Measurements from ENCODE around the gene SBNO2. TPM values are rescaled to one million over a fixed set of nuclear protein-coding genes. Genes with fewer than 3 reads are reported as not detected.
A peak's percentile ranks its signal among the peaks of the same experiment; 100 is the strongest.

The SBNO2 gene
- total RNA-seq, 4 donors from 2014 or later = 33.1 to 208 (median 61.9) TPM

DNA sequence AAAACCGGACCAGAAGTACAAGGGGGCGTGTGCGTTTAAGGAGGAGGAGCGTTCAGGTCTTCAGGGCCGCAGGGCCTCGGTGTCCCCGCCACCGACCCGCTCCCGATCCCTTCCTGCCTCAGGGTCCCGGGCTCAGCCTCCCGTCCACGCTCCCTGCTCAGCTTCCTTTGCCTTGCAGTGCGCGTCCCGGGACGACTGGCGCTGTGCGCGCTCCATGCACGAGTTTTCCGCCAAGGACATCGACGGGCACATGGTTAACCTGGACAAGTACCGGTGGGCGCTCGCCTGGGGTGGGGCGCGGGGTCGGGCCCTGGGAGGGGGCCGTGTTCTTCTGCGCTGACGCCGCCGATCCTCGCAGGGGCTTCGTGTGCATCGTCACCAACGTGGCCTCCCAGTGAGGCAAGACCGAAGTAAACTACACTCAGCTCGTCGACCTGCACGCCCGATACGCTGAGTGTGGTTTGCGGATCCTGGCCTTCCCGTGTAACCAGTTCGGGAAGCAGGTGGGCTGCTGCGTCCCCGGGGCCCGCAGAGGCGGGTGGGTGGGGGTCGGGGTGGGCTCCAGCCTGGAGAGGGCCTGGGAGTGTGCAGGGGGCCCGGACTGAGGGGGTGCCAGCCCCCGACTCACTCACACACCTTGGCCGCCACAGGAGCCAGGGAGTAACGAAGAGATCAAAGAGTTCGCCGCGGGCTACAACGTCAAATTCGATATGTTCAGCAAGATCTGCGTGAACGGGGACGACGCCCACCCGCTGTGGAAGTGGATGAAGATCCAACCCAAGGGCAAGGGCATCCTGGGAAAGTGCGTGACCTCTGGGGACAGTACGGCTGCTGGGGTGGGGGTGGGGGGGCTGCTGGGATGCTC is 68.8 kb downstream of the SBNO2 start:
- peak; percentile 2 for ATAC-seq (ENCODE audit: low FRiP score)
- no peak for DNase-seq (ENCODE audit: low spot score)
- TF ChIP-seq, protein P1, sequence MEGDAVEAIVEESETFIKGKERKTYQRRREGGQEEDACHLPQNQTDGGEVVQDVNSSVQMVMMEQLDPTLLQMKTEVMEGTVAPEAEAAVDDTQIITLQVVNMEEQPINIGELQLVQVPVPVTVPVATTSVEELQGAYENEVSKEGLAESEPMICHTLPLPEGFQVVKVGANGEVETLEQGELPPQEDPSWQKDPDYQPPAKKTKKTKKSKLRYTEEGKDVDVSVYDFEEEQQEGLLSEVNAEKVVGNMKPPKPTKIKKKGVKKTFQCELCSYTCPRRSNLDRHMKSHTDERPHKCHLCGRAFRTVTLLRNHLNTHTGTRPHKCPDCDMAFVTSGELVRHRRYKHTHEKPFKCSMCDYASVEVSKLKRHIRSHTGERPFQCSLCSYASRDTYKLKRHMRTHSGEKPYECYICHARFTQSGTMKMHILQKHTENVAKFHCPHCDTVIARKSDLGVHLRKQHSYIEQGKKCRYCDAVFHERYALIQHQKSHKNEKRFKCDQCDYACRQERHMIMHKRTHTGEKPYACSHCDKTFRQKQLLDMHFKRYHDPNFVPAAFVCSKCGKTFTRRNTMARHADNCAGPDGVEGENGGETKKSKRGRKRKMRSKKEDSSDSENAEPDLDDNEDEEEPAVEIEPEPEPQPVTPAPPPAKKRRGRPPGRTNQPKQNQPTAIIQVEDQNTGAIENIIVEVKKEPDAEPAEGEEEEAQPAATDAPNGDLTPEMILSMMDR (IDR thresholded peaks at IDR 0.05) = no peak

DNA sequence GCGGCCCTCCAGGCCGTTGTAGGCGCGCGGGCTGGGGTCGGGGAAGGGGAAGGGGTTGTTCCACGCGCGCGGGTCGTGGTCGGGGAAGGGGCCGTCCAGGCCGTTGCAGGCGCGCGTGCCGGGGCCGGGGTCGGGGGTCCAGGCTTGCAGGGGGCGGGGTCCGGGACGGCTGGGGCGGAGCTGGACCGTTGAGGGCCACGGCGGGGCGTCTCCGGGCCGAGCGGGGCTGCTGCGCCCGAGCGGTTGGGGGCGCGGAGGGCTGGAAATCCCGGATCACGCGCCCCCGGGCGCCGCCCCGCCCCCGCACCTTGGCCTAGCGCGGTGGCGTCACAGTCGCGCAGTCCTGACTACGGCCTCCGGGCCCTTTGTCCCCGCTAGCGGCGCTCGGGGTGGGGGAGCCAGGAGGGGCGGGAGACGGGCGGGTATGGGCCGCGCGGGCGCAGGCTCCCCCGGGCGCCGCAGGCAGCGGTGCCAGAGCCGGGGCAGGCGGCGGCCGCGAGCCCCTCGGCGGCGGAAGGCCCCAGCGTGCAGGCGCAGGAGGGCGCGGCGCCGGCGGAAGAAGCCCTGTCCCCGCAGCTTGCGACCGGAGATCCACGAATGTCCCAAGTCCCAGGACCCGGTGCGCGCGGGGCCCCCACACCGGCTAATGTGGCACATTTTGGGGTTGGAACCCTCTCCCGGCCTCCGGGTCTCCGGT is 69.6 kb downstream of the SBNO2 start:
- DNase-seq (ENCODE audit: low spot score) (no peak), ATAC-seq (ENCODE audit: low FRiP score) (peak; percentile 43)
- TF ChIP-seq, protein P1 (IDR thresholded peaks at IDR 0.05) = no peak

DNA sequence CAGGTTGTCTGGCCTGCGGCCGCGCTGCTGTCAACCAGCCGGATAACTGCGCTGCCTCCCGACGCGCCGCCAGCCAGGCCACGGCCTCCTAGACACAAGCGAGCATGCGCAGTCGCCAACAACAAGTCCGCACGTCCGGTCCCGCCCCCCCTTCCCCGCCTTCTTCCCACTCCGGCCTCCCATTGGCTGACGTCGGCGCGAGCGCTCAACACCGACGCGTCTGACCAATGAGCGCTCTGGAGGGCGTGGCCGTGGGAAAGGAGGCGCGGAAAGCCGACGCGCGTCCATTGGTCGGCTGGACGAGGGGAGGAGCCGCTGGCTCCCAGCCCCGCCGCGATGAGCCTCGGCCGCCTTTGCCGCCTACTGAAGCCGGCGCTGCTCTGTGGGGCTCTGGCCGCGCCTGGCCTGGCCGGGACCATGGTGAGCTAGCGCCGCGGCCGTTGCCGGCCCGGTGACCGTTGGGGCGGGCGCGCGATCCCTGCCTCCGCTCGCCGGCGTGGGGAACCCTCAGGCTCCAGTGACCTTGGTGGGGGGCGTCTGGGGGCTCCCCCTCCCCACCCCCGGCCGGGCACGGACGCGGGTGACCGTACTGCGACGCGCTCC is 70.3 kb downstream of the SBNO2 start, which contains the start of gene GPX4:
Gene GPX4 (plus strand): TSS at position 287 of the 603 bp plus-strand sequence. CDS start 50 bp downstream, at position 337.
- peak; percentile 98 for DNase-seq (ENCODE audit: low spot score)
- ATAC-seq (ENCODE audit: low FRiP score) = peak; percentile 53
- TF ChIP-seq, protein P1 (IDR thresholded peaks at IDR 0.05) = no peak

- ATAC-seq (ENCODE audit: low FRiP score) = no peak
- TF ChIP-seq, protein P1 (IDR thresholded peaks at IDR 0.05) = no peak
- DNase-seq (ENCODE audit: low spot score) = no peak
These were observed 70.8 kb downstream of the SBNO2 start for GRCh38 chr19:1103132-1103707.

- TF ChIP-seq, protein P1 (IDR thresholded peaks at IDR 0.05) = no peak
- ATAC-seq (ENCODE audit: low FRiP score) = peak; percentile 15
- no peak for DNase-seq (ENCODE audit: low spot score)
These were observed 71.5 kb downstream of the SBNO2 start for GRCh38 chr19:1102407-1103131.

DNA sequence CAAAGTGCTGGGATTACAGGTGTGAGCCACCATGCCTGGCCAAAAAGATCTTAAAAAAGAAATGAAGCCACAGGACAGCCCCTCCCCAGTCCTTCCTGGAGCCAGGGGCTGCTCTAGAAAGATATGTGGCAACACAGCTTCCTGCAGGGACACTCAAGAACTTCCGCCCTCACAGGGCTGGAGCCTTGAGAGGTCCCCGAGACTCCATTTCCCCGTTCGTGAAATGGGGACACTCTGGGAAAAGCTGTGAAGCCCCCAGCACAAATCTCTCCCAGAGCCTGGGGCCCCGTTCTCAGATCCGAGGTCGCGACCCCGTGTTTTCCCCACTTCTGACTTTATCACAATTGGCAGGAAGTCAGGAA is 72.8 kb downstream of the SBNO2 start:
- no peak for DNase-seq (ENCODE audit: low spot score)
- TF ChIP-seq, protein P1 (IDR thresholded peaks at IDR 0.05) = no peak
- no peak for ATAC-seq (ENCODE audit: low FRiP score)
